ENCODE measurements around the gene CMTM8. TPM values are rescaled to one million over a fixed set of nuclear protein-coding genes. Genes with fewer than 3 reads are reported as not detected.
A peak's percentile ranks its signal among the peaks of the same experiment; 100 is the strongest.
"Not testable (repeated sequence)": the region's sequence is repeated elsewhere in the genome, so short reads cannot be mapped to it uniquely, and the experiment has no call there.

CMTM8 gene
- total and polyA plus RNA-seq, 2 donors = 4.1 to 16.2 TPM

DNA sequence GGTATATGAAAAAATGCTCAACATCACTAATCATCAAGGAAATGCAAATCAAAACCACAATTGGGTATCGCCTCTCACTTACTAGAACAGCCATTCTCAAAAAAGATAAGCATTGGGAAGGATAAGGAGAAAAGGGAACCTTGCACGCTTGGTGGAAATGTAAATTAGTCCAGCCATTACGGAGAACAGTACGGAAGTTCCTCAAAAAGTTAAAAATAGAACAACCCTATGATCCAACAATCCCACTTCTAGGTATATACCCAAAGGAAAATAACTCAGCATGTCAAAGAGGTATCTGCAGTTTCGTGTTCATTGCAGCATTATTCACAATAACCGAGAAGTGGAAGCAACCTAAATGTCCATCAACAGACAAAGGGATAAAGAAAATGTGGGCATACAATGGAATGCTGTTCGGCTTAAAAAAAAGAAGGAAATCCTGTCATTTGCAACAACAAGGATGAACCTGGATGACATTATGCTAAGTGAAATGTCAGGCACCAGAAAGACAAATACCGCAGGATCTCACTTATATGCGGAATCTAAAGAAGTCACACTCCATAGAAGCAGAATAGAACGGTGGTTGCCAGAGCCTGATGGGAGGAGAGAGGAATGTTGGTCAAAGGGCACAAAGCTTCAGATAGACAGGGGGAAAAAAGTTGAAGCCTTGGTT, 141.5 kb downstream of the CMTM8 start:
- WGBS = 94% methylated on average over 10 of the region's 10 CpGs
- no peaks in the 10 kb centered on the region for H3K27me3 ChIP-seq (ENCODE audit: control insufficient read depth in 2 of 2, insufficient read depth in 1 of 2, low read length in 1 of 2)
- no peak overlapping the region for H3K4me3 ChIP-seq (ENCODE audit: low read length in 2 of 2)

DNA sequence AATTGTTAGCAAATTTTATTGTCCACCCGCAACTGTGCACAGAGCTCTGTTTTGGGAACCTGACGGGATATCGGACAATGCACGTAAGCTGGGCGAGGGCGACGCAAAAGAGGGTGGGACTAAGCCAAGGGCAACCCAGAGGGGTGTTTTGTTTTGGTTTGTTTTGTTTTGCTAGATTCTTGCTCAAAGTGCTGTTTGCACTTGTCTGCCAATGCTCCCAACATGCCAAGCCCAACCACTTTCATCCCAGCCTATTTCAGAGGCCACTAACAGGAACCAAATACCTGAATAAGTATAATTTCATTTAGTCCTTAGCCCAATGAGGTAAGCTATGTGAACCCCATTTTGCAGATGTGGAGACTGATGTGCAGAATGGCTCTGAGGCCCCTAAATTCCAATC, 143.4 kb downstream of the CMTM8 start:
- WGBS = 96% methylated on average over 7 of the region's 7 CpGs
- no peak for DNase-seq (ENCODE audit: low read depth in 6 of 9, low spot score in 9 of 9)
- H3K4me1 ChIP-seq (ENCODE audit: control insufficient read depth in 2 of 2, insufficient read depth in 2 of 2, low read length in 2 of 2) = peaks cover 0 to 9% of the 10 kb centered on the region in 2 donors
- H3K27ac ChIP-seq (ENCODE audit: low read depth in 1 of 2, low read length in 1 of 2) = no peak overlapping the region
- no peaks in the 10 kb centered on the region for H3K27me3 ChIP-seq (ENCODE audit: control insufficient read depth in 2 of 2, insufficient read depth in 1 of 2, low read length in 1 of 2)
- no peaks in the 10 kb centered on the region for H3K36me3 ChIP-seq (ENCODE audit: control insufficient read depth in 2 of 2, insufficient read depth in 2 of 2, low read length in 1 of 2)
- H3K9me3 ChIP-seq (ENCODE audit: control insufficient read depth in 2 of 2, insufficient read depth in 1 of 2, low read length in 1 of 2) = no peaks in the 10 kb centered on the region
- no peak overlapping the region for H3K4me3 ChIP-seq (ENCODE audit: low read length in 2 of 2)

More for the DNA sequence above, 141.5 kb downstream of the CMTM8 start:
- Histone ChIP-seq H3K27ac (ENCODE audit: low read depth in 1 of 2, low read length in 1 of 2) (no peak overlapping the region), H3K9me3 (ENCODE audit: control insufficient read depth in 2 of 2, insufficient read depth in 1 of 2, low read length in 1 of 2) (no peaks in the 10 kb centered on the region), H3K36me3 (ENCODE audit: control insufficient read depth in 2 of 2, insufficient read depth in 2 of 2, low read length in 1 of 2) (no peaks in the 10 kb centered on the region), H3K4me1 (ENCODE audit: control insufficient read depth in 2 of 2, insufficient read depth in 2 of 2, low read length in 2 of 2) (peaks cover 3 to 11% of the 10 kb centered on the region in 2 donors)
- DNase-seq (ENCODE audit: low read depth in 6 of 9, low spot score in 9 of 9) = no peak

DNA sequence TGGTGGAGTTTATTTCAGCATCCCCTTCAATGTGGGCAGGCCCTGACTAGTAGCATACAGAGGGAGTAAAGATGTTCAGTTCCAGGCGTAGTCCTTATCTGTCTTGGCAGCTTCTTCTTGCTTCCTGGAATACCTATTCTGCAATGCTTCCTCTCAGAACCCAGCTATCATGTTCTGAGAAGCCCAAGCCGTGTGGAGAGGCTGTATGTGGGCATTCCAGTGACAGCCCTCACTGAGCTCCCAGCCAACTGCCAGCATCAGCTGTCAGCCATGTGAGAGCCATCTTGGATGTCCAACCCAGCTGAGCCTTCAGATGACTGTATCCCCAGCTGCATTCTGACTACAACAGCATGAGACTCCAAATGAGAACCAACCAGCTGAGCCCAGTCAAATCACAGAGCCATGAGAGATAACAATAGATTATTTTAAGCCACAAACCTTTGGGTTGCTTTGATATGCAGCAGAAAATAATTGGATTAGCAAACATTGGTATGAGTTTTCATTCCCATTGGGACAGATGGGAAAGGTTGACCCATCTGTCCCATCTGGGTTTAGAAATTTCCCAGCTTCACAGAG, 144.7 kb downstream of the CMTM8 start:
- Histone ChIP-seq H3K27ac (ENCODE audit: low read depth in 1 of 2, low read length in 1 of 2) (no peak overlapping the region), H3K27me3 (ENCODE audit: control insufficient read depth in 2 of 2, insufficient read depth in 1 of 2, low read length in 1 of 2) (no peaks in the 10 kb centered on the region), H3K36me3 (ENCODE audit: control insufficient read depth in 2 of 2, insufficient read depth in 2 of 2, low read length in 1 of 2) (no peaks in the 10 kb centered on the region), H3K9me3 (ENCODE audit: control insufficient read depth in 2 of 2, insufficient read depth in 1 of 2, low read length in 1 of 2) (no peaks in the 10 kb centered on the region), H3K4me3 (ENCODE audit: low read length in 2 of 2) (no peak overlapping the region), H3K4me1 (ENCODE audit: control insufficient read depth in 2 of 2, insufficient read depth in 2 of 2, low read length in 2 of 2) (peaks cover 0 to 9% of the 10 kb centered on the region in 2 donors)
- DNase-seq (ENCODE audit: low read depth in 6 of 9, low spot score in 9 of 9) = no peak
- 79% methylated on average over 2 of the region's 2 CpGs for WGBS

DNA sequence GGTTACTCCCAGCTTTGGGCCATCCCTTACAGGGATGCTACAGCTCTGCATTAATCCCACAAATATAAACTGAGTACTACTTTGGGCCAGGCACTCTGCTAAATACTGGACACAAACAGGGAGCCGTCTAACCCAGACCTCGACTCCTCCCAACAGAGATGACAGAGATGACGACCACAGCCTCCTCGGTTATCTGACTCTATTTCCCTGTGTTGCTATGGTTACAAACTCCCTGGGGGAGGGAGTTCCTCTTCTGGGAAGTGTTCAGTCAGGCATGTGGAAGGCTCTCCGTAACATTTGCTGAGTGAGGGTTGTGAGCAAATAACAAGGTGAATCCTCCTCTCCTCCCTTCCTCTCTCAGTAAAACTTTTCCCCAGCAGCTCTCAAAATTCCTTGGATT, 146.5 kb downstream of the CMTM8 start:
- H3K36me3 ChIP-seq (ENCODE audit: control insufficient read depth in 2 of 2, insufficient read depth in 2 of 2, low read length in 1 of 2) = no peaks in the 10 kb centered on the region
- no peak overlapping the region for H3K27ac ChIP-seq (ENCODE audit: low read depth in 1 of 2, low read length in 1 of 2)
- 51% methylated on average over 5 of the region's 5 CpGs for WGBS
- no peak overlapping the region for H3K4me3 ChIP-seq (ENCODE audit: low read length in 2 of 2)
- no peaks in the 10 kb centered on the region for H3K27me3 ChIP-seq (ENCODE audit: control insufficient read depth in 2 of 2, insufficient read depth in 1 of 2, low read length in 1 of 2)
- H3K4me1 ChIP-seq (ENCODE audit: control insufficient read depth in 2 of 2, insufficient read depth in 2 of 2, low read length in 2 of 2) = peaks cover 2 to 23% of the 10 kb centered on the region in 2 donors
- DNase-seq (ENCODE audit: low read depth in 6 of 9, low spot score in 9 of 9) = no peak
- no peaks in the 10 kb centered on the region for H3K9me3 ChIP-seq (ENCODE audit: control insufficient read depth in 2 of 2, insufficient read depth in 1 of 2, low read length in 1 of 2)

DNA sequence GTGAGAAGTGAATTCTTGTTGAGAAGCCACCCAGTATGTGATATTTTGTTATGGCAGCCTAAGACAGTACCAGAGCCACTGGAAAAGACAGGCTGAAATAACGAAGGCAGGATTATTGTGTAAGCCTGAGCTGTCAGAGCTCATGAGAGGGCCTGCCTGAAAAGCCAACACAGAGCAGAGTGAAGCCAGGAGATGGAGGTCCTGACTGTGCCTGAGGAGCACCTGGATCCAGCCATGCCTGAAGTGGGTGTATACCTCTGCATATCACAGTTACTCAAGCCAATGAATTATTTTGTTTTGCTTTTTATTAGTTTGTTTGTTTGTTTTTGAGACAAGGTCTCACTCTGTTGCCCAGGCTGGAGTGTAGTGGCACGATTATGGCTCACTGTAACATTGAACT, 149.0 kb downstream of the CMTM8 start:
- H3K9me3 ChIP-seq (ENCODE audit: control insufficient read depth in 2 of 2, insufficient read depth in 1 of 2, low read length in 1 of 2) = peaks cover 0 to 4% of the 10 kb centered on the region in 2 donors
- no peak overlapping the region for H3K27ac ChIP-seq (ENCODE audit: low read depth in 1 of 2, low read length in 1 of 2)
- no peak overlapping the region for H3K4me3 ChIP-seq (ENCODE audit: low read length in 2 of 2)
- 98% methylated on average over 2 of the region's 2 CpGs for WGBS
- no peak for DNase-seq (ENCODE audit: low read depth in 6 of 9, low spot score in 9 of 9)
- peaks cover 9 to 34% of the 10 kb centered on the region in 2 donors for H3K4me1 ChIP-seq (ENCODE audit: control insufficient read depth in 2 of 2, insufficient read depth in 2 of 2, low read length in 2 of 2)
- no peaks in the 10 kb centered on the region for H3K36me3 ChIP-seq (ENCODE audit: control insufficient read depth in 2 of 2, insufficient read depth in 2 of 2, low read length in 1 of 2)
- no peaks in the 10 kb centered on the region for H3K27me3 ChIP-seq (ENCODE audit: control insufficient read depth in 2 of 2, insufficient read depth in 1 of 2, low read length in 1 of 2)

DNA sequence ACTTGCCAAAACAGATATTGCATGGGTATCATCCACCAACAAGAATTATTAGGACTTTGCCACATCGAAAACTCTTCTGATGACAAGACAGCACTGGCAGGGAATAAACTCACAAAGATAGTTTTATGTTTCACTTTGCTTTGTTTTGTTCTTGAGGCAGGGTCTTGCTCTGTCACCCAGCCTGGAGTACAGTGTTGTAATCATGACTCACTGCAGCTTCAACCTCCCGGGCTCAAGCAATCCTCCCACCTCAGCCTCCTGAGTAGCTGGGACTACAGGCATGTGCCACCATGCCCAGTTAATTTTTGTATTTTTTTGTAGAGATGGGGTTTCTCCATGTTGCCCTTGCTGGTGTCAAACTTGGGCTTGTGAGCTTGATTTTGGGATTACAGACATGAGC, 151.1 kb downstream of the CMTM8 start:
- H3K36me3 ChIP-seq (ENCODE audit: control insufficient read depth in 2 of 2, insufficient read depth in 2 of 2, low read length in 1 of 2); H3K9me3 ChIP-seq (ENCODE audit: control insufficient read depth in 2 of 2, insufficient read depth in 1 of 2, low read length in 1 of 2); H3K27me3 ChIP-seq (ENCODE audit: control insufficient read depth in 2 of 2, insufficient read depth in 1 of 2, low read length in 1 of 2); DNase-seq (ENCODE audit: low read depth in 6 of 9, low spot score in 9 of 9); H3K4me3 ChIP-seq (ENCODE audit: low read length in 2 of 2): not testable (repeated sequence)
- Histone ChIP-seq H3K27ac (ENCODE audit: low read depth in 1 of 2, low read length in 1 of 2) (peak overlapping the region in 1 of 2 donors; percentile 27), H3K4me1 (ENCODE audit: control insufficient read depth in 2 of 2, insufficient read depth in 2 of 2, low read length in 2 of 2) (peaks cover 21 to 50% of the 10 kb centered on the region in 2 donors)
- WGBS = 95% methylated on average over 2 of the region's 2 CpGs

DNA sequence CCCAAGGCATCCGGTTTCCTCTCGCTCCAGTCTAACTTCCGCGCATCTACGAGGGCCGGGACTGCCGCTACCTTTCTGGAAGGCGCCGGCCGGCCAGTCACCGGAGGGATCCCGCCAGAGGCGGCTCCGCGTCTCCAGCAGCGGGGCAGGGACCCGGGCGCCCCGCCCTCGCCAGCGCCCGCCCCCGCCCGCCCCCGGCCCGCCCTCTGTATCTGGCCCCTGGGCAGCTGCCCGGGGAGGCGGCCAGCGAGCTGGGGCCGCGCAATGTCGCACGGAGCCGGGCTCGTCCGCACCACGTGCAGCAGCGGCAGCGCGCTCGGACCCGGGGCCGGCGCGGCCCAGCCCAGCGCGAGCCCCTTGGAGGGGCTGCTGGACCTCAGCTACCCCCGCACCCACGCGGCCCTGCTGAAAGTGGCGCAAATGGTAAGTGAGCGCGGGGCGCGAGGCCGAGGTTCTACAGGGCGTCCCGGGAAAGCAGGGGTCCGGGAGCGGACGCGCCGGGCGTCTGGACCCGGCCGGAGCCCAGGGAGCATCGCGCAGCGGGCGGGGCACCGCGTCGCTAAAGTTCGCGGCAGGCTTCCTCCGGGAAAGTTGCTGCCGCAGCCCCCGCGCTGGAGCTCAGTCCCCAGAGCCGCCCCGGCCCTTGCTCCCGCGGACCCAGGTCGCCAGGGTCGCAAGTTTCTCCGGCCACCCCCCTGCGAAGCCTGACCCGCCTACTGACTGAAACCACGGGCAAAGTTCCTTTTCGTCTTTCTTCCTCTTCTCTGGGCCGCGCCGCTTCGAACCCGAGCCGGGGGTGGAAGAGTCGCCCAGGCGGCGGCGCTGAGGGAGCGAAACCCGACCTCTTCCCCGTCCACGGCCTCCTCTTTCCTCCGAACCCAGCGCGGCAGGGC, 153.4 kb downstream of the CMTM8 start, which contains the start of gene CMTM7:
Gene CMTM7 (plus strand): TSS at position 211 of the 893 bp plus-strand sequence. CDS start 54 bp downstream, at position 265.
- Histone ChIP-seq H3K36me3 (ENCODE audit: control insufficient read depth in 2 of 2, insufficient read depth in 2 of 2, low read length in 1 of 2) (no peaks in the 10 kb centered on the region), H3K27ac (ENCODE audit: low read depth in 1 of 2, low read length in 1 of 2) (peak within 1 kb of the TSS; percentile 82 to 93), H3K4me3 (ENCODE audit: low read length in 2 of 2) (peak within 1 kb of the TSS; percentile 85 to 93), H3K4me1 (ENCODE audit: control insufficient read depth in 2 of 2, insufficient read depth in 2 of 2, low read length in 2 of 2) (peaks cover 21 to 41% of the 10 kb centered on the region in 2 donors), H3K27me3 (ENCODE audit: control insufficient read depth in 2 of 2, insufficient read depth in 1 of 2, low read length in 1 of 2) (no peaks in the 10 kb centered on the region), H3K9me3 (ENCODE audit: control insufficient read depth in 2 of 2, insufficient read depth in 1 of 2, low read length in 1 of 2) (peaks cover 0 to 4% of the 10 kb centered on the region in 2 donors)
- peak in 3 of 9 donors; percentile 51 to 78 (median 54) for DNase-seq (ENCODE audit: low read depth in 6 of 9, low spot score in 9 of 9)
- under 1% methylated on average over 107 of the region's 107 CpGs for WGBS

DNA sequence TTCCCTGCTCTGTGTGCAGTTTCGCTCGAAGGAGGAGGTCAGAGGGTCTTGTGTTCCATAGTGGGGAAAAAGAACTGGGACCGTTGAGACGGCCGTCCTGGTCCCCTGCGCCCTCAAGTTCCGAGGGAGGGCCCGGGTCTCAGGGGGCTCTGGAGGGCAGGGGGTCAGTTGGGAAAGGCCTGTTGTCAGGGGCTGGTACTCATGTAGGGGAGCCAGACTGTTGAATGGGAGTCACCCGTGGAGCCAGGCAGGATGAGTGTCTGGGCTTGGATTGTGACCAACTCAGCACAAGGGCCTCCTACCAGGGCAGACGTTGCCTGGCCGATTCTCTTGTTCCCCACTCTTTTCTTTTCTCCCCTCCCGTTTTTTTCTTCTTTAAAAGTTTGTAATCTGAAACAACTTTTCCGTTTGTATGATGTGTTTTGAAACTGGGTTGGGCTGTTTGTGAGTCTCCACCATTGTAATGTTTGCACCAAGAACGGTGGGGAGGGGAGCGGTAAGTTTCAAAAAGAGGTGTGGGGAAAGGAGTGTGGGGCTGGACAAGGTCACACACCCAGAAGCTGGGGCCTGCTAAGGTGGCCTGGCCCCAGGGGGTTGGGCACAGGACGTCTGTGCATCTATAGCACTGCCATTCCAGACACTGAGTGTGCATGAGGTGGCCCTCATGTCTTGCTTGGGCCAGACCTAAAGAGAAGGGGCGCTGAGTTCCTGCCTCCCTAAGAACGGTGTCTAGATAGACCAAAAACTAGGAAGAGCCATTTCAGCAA, 154.2 kb downstream of the CMTM8 start:
- Histone ChIP-seq H3K36me3 (ENCODE audit: control insufficient read depth in 2 of 2, insufficient read depth in 2 of 2, low read length in 1 of 2) (no peaks in the 10 kb centered on the region), H3K9me3 (ENCODE audit: control insufficient read depth in 2 of 2, insufficient read depth in 1 of 2, low read length in 1 of 2) (peaks cover 0 to 4% of the 10 kb centered on the region in 2 donors), H3K27ac (ENCODE audit: low read depth in 1 of 2, low read length in 1 of 2) (peak overlapping the region; percentile 82 to 93), H3K4me1 (ENCODE audit: control insufficient read depth in 2 of 2, insufficient read depth in 2 of 2, low read length in 2 of 2) (peaks cover 21 to 41% of the 10 kb centered on the region in 2 donors), H3K4me3 (ENCODE audit: low read length in 2 of 2) (peak overlapping the region; percentile 85 to 93), H3K27me3 (ENCODE audit: control insufficient read depth in 2 of 2, insufficient read depth in 1 of 2, low read length in 1 of 2) (no peaks in the 10 kb centered on the region)
- peak in 1 of 9 donors; percentile 30 for DNase-seq (ENCODE audit: low read depth in 6 of 9, low spot score in 9 of 9)
- WGBS = 30% methylated on average over 18 of the region's 18 CpGs
